ENCODE measurements around the gene SAMD5.

SAMD5 gene

GRCh38 chr6:147570681-147571080, 62.2 kb downstream of the SAMD5 start:
- TF ChIP-seq, protein P1, sequence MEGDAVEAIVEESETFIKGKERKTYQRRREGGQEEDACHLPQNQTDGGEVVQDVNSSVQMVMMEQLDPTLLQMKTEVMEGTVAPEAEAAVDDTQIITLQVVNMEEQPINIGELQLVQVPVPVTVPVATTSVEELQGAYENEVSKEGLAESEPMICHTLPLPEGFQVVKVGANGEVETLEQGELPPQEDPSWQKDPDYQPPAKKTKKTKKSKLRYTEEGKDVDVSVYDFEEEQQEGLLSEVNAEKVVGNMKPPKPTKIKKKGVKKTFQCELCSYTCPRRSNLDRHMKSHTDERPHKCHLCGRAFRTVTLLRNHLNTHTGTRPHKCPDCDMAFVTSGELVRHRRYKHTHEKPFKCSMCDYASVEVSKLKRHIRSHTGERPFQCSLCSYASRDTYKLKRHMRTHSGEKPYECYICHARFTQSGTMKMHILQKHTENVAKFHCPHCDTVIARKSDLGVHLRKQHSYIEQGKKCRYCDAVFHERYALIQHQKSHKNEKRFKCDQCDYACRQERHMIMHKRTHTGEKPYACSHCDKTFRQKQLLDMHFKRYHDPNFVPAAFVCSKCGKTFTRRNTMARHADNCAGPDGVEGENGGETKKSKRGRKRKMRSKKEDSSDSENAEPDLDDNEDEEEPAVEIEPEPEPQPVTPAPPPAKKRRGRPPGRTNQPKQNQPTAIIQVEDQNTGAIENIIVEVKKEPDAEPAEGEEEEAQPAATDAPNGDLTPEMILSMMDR (IDR thresholded peaks at IDR 0.05; ENCODE audit: low read depth, low read length, missing control alignments), result no peak
- no peak overlapping the region for H3K4me3 ChIP-seq (replicated peaks; ENCODE audit: low read depth, low read length)
- DNase-seq (ENCODE audit: extremely low read depth, low read depth), result no peak

- H3K4me3 ChIP-seq (replicated peaks; ENCODE audit: low read depth, low read length), result no peak overlapping the region
- no peak for DNase-seq (ENCODE audit: extremely low read depth, low read depth)
- TF ChIP-seq, protein P1 (IDR thresholded peaks at IDR 0.05; ENCODE audit: low read depth, low read length, missing control alignments), result no peak
Measured at GRCh38 chr6:147577488-147577887, 69.0 kb downstream of the SAMD5 start.

DNA sequence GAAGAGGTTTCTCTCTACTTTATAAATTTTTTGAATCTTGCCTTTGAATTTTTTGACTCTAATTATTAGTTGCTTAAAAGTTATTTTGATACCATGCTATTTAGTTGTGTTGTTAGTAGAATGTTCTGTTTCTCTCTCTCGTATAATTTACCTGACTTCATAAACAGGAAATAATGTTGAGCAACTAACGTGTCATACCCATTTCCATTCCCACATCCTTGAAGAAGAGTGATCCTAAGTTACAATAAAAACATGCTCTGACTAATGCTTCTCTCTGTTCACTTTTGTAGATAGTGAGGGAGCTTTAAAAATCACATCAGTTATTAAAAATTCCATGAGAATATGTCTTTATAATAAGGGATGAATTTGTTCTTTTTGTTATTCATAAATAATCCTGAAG, 69.7 kb downstream of the SAMD5 start:
- no peak overlapping the region for H3K4me3 ChIP-seq (replicated peaks; ENCODE audit: low read depth, low read length)
- TF ChIP-seq, protein P1 (IDR thresholded peaks at IDR 0.05; ENCODE audit: low read depth, low read length, missing control alignments), result no peak
- no peak for DNase-seq (ENCODE audit: extremely low read depth, low read depth)

DNA sequence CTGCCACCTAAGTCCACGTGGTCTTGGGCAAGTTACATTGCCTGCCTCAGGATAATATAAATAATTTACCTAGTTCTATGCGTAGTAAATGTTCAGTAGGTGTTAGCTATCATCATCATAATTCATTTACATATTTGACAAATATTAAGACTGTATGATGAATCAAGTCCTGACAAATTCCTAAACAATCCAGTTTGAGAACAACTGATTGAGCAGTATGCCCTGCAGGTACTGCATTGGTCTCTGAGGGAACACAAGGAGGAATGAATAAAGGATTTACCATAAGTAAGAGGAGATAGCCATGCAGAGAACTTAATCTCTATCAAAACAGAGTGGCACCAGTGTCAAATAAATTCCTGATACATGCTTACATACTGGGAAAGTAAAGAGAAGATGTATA, 70.4 kb downstream of the SAMD5 start:
- TF ChIP-seq, protein P1 (IDR thresholded peaks at IDR 0.05; ENCODE audit: low read depth, low read length, missing control alignments), result no peak
- no peak for DNase-seq (ENCODE audit: extremely low read depth, low read depth)
- H3K4me3 ChIP-seq (replicated peaks; ENCODE audit: low read depth, low read length), result no peak overlapping the region

DNA sequence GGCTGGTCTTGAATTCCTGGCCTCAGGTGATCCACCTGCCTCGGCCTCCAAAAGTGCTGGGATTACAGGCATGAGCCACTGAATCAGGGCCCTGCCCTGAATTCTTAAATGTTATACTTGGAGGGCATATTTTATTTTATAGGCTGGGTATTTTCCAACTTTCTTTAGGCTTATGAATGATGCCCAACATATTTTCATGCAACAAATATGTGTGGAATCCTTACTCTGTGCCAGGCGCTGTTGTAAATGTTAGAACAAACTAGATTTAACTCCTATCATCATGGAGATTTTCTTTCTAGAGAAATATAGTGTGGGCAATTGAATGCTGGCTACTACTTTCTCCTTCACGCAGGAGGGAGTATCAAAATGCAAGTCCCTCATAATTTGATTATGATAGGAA, 71.2 kb downstream of the SAMD5 start:
- no peak overlapping the region for H3K4me3 ChIP-seq (replicated peaks; ENCODE audit: low read depth, low read length)
- DNase-seq (ENCODE audit: extremely low read depth, low read depth), result no peak
- TF ChIP-seq, protein P1 (IDR thresholded peaks at IDR 0.05; ENCODE audit: low read depth, low read length, missing control alignments), result no peak

DNA sequence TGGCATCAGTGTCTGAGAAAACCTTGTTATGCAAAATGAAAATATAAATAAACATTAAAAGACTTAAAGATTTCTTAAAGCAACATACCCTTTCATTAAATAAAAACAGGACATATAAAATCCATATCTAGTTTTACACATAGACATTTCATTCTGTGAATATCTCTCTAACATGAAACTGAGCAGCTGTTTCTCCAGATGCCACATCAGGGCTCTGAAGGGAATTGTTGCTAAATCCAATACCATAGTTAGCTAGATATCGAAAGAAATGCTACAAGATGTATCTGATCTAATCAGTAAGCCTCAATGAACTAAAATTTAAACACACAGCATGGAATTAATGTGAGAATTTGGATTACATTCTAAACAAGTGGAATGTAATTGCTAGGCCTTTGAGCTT, 74.5 kb downstream of the SAMD5 start:
- no peak overlapping the region for H3K4me3 ChIP-seq (replicated peaks; ENCODE audit: low read depth, low read length)
- DNase-seq (ENCODE audit: extremely low read depth, low read depth), result no peak
- TF ChIP-seq, protein P1 (IDR thresholded peaks at IDR 0.05; ENCODE audit: low read depth, low read length, missing control alignments), result no peak

- TF ChIP-seq, protein P1 (IDR thresholded peaks at IDR 0.05; ENCODE audit: low read depth, low read length, missing control alignments), result no peak
- no peak for DNase-seq (ENCODE audit: extremely low read depth, low read depth)
Measured at GRCh38 chr6:147585256-147585655, 76.8 kb downstream of the SAMD5 start.

More at GRCh38 chr6:147585256-147585655, 76.8 kb downstream of the SAMD5 start:
- H3K4me3 ChIP-seq (replicated peaks; ENCODE audit: low read depth, low read length), result no peak overlapping the region

All from HFF-Myc (cell line).